HG03139 (cell line): Measurements from ENCODE around the gene SLC22A23.

Source experiments
- ATAC-seq: cut with Tn5 transposase; IDR thresholded peaks from one replicate; pipeline ENCODE4 v1.9.1; 2021; ENCODE audit not compliant: unreplicated experiment

The SLC22A23 gene

DNA sequence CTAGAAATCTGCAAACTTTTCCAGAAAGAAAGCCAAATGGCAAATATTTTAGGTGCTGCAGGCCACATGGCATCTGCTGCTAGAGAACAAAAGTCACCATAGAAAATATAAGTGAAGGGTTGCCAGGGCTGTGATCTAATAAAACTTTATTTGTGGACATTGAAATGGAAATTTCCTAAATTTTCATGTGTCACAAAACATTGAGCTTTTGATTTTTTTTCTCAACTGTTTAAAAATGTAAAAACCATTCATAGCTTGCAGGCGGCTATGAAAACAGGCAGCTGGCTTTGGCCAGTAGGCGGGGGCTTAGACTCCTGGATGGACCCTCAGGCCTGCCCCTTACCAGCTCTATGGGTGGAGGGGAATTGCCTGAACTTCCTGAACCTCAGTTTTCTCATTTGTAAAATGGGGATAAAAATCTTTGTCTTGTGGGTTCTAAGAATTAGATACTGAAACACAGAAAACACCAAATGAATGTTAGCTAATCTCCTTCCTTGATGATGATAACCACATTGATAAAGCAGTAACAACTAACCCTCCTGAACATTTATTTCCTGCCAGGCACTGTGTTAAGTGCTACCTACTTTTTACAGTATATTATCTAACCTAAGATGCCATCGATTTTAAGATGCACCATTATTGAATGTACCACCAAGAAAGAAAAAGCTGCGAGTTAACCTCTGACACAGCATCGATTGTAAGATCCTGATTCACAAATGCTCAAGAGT is 85.5 kb downstream of the SLC22A23 start:
- ATAC-seq: no peak

DNA sequence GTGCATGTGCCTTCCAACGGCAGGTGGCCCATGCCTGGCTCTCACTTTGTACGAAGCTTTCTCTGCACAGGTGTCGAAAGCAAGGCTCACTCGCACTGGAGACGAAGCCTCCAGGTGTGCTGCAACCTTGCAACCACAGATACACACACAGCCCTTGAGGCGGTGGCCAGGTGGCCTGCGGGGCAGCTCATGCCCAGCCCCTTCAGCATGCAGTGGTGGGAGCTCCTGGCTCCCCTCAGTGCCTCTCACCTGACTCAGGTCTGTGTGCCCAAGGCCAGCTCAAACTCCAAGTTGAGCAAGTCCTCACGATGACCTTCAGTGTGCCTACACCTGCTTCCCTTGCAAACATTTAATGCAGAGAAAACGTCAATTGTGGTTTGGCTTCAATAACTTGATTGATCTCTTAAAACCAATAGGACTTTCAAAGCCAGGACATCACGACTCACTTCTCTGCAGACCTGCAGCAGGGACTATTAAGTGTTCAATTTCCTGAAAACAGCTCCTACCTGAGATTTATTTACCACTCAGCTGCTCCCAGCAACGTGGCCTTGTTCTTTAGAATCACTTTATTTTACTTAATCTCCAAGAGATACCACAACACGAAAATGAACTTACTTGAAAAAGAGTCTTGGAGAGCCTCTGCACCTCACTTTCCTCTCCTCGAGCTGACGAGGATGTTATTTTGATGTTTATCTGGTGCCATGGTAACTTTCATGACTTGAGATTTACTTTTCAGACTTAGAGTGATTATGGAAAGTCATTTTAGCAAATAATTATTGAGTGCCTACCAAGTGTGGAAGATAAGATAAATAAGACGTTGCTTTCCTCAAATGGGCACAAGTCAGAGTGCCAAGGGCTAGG is 86.3 kb downstream of the SLC22A23 start:
- no peak for ATAC-seq

DNA sequence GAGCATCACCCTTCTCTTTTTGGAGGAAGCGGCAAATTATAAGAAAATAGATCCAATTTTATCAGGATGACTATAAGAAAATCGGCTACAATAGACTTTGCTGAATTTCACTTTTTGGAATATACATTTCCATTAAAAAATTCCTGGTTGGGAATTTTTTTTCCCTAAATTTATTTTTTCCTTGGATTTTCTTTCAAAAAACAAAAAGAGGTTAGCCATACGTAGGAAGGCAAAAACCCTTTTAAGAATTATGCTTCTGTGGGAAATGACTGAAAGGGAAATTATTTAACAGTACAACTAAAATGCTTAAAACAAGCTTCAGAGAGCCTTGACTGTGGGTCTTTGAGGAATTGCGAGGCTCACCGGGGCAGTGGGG is 86.9 kb downstream of the SLC22A23 start:
- no peak for ATAC-seq

DNA sequence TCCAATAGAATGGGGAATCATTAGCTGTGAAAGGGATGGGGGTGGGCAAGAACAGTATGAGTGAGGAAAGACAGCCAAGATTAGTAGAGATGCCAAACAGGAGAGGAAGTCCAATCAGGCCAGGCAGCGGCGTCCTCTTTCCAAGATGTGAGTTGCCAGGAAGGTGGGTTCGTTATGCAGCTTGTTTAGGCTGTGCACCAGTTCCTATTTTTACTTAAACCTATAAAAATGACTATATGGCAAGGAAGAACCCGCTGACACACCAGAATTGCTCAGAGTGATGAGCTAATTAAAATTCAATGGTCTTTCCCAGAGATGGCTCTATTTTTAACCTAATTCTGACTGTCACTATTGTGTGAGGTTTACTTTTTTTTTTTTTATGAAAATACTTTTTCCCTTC is 88.2 kb downstream of the SLC22A23 start:
- no peak for ATAC-seq

DNA sequence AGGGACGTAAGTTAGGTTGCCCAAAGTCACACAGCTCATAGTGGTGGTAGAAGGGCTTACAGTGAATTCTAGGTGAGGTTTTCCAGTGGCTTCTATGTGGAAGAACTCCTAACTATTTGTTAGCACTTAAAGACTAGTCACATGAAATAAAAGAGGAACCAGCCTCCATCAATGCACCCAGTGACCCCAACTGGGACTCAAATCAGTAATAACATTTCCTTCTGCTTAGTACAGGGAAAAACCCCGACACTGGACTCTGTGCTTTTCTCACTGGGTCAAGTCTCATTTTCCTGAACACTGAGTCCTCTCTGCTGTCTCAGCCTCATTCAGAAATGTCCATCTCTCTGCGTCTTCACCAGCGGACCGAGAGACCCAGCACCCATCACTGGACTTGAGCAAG is 89.2 kb downstream of the SLC22A23 start:
- ATAC-seq: no peak

DNA sequence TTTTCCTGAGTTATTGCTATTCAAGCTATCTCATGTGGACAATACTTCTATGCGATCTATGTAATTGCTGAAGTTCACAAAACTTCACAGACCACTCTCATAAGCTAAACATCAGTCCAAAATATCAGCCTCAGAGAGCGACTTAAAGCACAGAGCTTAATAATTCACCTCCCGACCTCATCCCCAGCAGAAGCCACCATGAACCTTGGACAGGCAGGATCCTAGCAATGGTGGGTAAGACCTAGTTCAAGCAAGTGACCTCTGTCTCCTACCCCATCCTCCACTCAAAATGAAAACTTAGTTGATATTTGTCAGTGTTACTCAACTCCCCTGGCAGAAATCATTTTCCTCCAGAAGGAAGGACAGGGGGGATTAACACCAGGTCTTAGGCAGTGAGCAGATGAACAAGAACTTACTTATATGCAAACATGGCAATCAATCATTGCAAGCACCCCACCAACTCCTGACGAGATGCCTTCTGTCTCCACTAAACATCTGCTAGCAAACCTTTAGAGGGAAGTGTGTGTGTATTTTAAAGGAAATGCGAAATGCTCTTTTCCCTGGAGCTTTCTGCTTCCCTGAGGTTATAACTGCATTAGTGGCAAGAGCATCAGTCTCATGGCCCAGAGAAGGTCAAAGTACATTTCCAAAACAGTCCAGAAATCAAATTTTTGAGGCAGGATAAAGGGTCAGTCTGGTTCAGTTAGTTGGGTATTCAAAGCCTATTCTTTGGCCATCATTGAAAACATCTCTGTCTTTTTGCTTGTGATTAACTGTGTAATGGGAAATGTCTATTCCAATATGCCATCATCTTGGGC is 90.0 kb downstream of the SLC22A23 start:
- ATAC-seq: no peak

DNA sequence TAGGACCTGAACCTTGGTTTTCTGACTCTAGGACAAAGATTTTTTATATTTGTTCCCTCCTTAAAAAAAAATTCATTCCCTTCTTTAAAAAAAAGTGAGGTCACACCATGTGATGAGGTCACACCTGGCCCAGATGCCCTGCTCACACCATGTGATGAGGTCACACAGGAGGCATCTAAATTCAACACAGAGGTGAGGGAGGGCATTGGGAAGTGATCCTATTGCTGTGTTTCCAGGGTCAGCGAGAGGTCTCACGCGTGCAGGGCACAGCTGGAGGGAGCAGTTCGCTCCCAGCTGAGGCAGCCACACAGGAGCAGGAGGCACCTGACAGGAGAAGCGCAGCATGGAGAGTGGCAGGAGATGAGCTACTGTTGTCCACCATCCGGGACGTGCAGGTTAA is 92.5 kb downstream of the SLC22A23 start:
- ATAC-seq: no peak

DNA sequence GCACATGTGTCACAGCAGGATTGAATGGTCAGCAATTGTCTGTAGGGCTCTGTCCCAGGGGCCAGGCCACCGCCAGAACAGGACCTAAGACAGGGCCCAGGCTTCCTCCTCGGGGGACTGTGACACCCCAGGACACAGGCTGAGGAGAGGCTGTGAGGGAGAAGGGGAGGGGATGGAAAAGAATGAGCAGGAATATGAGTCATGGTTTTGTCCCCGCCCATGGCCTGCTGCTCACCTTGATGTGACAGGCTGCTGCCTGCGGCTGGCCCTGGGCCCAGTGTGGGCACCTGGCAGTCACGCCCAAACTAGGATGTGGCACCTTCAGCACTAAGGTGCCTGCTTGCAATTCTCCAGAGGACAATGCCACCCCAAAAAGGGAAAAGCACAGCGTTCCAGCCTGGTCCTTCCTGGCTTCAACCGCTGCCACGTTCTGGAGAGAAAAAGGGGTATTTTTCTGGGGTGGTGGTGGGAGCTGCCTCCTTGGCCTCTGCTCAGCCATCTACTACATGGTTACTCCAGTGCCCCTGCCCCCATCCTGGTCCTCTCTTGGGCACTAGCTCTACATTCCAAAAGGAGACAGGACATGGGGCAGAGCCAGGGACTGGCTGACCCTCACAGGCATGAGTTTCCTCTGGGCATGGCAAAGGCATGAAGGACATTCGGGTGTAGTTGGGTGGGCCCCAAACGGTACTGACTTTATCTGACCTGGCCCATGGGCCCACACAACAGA is 93.4 kb downstream of the SLC22A23 start:
- no peak for ATAC-seq

DNA sequence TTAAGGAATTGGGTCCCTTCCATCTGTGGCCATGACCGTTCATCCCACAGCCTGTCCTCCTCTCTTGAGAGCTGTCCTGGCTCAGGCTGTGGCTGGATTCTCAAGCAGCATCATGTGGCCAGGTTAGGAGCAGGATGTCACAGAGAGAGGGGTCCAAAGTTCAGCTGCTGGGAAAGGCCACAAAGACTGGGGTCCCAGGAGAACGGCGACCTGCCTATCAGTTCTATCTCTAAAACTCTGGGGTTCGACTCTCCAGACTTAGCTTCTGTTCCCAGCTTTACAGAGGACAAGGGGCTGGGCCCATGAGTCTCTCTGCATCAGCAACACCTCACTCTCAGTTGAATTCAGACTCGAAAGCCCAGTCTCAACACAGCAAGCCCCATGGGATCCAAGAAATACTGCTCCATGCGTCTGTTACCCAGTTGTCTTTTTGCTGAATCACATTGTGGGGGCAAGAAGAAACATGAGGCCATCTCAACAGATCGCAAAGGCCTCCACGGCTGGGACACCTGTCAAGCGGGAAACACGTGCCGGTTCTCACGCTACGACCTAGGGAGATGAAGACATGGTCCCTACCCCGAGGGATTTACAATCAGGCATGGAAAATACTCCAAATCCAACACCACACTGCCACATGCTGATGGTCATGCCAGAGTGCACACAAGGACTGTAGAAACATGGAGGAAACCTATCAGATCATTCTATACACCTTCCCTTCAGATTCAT is 95.4 kb downstream of the SLC22A23 start:
- no peak for ATAC-seq

DNA sequence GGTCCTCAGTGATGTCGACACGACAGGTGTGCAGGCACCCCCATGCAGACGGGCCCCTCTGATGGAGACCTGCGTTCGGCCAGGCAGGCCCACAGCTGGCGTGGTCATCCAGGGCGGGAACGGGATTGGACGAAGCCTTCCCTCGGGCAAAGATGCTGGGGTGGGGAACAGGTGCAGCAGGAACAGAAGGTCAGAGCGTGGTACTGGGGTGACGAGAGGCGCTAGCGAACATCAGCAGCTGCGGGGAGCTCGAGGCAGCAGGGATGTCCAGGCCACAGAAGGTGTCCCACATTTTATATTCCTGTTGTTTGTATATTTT is 96.2 kb downstream of the SLC22A23 start:
- ATAC-seq: no peak

DNA sequence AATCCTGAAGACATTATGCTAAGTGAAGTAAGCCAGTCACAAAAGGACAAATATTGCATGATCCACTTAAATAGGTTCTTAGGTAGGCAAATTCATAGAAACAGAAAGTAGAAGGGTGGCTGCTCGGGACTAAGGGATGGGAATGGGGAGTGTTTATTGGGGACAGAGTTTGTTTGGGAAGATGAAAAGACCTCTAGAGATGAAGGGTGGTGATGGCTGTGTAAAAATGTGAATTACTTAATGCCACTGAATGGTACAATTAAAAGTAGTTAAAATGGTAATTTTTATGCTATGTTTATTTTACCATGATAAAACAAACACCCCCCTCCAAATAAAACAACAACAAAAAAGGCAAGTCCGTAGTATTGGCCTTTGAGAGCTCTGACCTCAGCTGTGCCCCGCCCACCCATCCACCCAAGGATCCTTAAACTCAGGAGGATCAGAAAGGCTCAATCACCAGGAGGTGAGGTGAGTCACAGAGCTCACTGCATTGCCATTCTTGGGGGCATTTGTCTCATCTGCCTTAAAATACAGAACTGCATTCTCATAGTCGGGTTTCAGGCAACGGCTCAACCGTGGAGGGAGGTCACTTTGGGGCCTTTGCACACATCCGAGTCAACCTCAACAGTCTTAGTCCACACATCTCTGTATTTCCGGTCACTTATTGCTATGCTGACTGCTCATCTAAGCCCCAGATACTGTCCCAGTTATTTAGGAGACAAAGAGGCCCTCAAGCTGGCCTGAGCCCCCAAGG is 96.7 kb downstream of the SLC22A23 start:
- no peak for ATAC-seq

DNA sequence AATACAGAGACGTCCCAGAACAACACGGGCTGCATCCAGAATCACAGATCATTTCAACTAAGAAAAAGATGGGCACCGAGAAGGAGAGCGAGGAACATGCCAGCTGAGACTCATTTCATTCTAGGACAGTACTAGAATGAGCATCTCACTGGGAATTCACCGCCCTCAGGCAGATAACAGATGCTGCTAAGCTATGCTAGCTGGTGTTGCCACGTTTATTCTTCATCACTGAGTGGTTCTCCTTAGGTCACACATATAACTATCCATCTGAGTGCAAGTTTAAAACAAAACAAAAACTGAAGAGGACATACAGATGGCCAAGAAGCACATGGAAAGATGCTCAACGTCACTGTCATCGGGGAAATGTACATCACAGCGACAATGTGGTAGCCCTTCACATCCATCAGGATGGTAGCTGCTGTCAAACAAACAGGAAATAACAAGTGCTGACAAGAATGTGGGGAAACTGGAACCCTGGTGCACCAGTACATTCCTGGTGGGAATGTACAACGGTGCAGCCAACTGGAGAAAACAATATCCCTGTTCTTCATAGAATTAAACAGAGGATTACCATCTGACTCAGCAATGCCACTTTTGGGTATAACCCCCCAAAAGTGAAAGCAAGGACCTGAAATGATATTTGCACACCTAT is 97.6 kb downstream of the SLC22A23 start:
- no peak for ATAC-seq

DNA sequence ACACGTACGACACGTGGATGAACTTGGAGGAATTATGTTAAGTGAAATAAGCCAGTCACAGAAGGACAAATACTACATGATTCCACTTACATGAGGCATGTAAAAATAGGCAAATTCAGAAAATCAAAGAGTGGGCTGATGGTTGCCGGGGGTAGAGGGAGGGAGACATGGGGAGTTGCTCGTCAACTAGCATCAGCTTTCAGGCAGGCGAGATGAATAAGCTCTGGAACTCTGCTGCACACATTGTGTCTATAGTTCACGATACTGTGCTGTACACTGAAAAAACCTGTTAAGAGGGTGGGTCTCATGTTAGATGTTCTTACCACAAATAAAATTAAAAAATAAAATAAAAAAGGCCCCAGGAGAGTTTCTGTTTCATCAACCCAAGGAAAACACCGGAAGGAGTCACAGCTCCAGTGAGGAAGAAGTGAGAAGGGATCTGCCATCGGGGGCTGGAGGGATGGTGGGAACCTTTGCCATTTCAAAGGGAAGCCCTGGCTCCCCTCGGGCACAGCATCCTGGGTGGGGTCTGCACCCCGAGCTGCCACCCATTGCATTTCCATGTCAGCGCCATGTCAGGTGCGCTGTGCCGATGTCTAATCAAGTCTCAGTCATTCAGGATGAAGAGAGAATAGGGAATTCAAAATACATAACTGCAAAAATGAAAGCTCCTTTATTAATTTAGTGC is 98.3 kb downstream of the SLC22A23 start:
- ATAC-seq: no peak

DNA sequence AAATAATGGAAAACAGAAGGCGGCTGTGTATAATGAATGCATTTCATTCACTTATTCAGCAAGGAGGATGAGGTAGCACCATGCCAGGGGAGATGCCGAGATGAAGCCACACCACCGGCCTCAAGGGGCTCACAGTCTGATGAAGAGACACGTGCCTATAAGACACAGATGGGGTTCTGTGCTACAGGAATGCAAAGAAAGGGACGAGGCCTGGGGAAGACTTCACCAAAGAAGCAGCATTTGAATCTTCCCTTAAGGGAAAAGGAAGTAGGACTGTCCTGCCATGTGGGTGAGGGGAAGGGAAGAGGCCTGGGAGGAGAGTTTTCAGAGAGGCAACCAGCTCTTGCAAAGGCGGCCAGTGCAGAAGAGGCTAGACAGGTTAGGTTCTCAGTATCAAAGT is 99.2 kb downstream of the SLC22A23 start:
- no peak for ATAC-seq

DNA sequence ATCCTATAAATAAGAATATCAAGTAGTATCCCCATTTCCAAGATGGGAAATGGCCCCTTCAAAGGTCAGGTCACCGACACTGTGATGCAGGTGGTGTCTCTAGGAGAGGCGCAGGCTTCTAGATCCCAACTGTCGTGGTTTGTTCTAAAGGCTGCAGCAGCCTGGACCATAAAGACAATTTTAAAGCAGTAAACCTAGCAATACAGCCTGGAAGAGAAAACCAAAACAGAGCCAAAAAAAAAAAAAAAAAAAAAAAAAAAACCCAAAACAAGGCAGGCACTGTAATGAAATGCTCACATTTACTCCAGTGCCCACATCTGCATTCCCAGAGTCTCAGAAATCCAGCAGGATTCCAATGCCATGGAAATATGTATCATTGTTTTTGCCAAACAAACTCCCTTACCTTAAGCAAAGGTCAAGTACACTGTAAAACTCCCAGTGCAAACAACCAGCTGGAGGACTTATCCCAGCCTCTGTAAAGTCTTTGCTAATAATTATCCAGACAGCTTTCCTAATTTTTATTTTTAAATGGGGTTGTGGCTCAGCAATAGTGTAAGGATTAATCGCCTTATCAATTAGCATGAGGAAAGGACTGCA is 99.9 kb downstream of the SLC22A23 start:
- no peak for ATAC-seq

DNA sequence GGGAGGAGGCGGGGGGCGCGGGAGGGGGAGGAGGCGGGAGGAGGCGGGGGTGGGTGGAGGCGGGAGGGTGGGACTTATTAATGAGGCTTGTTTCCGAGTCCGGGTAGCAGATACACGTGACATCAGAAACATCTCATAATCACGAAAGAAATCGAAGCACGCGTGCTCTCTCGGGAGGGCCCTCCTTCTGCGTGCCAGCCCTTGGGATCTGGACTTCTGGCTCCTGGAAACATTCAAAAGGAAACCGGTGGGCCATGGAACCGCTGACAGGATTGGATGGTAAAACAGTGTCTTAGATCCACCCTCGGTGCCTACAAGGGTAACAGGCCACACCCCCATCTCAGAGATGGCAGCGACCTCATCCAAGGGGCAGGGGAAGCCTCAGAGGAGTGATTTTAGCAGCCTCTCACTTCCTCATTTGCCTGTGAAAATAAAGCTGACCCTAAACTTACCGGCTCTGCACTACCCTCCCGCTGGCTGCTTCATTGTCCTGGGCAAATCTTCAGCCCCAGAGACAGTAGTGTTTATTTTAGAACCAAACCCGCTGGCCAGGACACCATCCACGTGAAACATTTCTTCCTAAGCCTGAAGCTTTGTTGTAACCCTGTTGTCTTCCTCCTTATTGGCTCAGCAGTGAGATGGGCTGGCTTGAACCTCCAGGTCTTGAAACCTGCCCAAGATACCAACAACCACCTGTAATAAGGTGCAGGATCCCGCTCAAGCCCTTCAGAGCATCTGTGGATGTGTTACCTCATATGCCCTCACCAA is 100.6 kb downstream of the SLC22A23 start:
- ATAC-seq: peak; percentile 85

DNA sequence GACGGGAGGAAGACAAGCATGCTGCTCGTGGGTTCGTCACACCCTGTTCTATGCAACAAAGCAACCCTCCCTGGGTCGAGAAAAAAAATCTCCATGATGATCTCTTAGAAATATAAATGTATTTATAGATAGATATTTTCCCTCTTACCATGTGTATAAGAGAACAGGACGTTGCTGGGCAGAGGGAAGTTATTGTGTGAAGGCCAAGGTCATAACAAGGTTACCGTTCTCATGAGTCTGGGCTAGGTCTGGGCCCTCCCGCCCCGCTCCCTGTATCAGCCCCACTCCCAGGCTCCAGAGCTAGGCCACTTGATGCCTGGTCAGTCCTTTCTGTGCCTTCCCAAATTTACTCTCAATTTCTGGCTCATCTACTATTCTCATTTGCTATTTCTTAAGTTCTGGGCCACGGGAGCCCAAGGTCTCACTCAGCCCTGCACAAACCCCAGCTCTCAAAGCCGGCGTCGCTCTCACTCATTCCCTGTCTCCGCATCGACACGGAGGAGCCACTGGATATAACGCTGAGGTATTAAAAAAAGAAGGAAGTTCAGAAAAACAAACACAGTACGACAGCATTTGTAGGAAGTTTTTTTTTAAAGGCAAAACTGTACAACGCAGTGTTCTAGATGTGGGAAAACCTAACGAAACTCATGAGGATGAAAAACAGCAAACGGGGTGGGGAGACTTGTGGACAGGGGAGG is 101.3 kb downstream of the SLC22A23 start:
- no peak for ATAC-seq
